Central memory CD8-positive, alpha-beta T cell (primary cell): ENCODE measurements around the gene UTP14A.
"Not testable (repeated sequence)": the region's sequence is repeated elsewhere in the genome, so short reads cannot be mapped to it uniquely, and the experiment has no call there.

Experiments
- ATAC-seq: fragments of 150-1000 bp; cut with Tn5 transposase; replicated peaks from 2 replicates; pipeline ENCODE4 v1.10.0; 2022; ENCODE audit warnings: mild to moderate bottlenecking, moderate FRiP score, moderate number of reproducible peaks; ENCODE audit not compliant: poor library complexity, severe bottlenecking; ENCODE audit errors: extremely low read depth
- DNase-seq, 2 donors: peaks; one replicate each; pipeline ENCODE4 v3.0.0; 2021; ENCODE audit warnings: low spot score in 2 of 2
- H3K27ac Mint-ChIP-seq: one replicate; pipeline ENCODE4 v1.8.0; 2022; ENCODE audit warnings: low read depth, mild to moderate bottlenecking, moderate library complexity, mixed read lengths
- H3K27me3 Mint-ChIP-seq: one replicate; pipeline ENCODE4 v1.8.0; 2022; ENCODE audit warnings: mixed read lengths
- H3K36me3 Mint-ChIP-seq: one replicate; pipeline ENCODE4 v1.8.0; 2022; ENCODE audit warnings: mild to moderate bottlenecking, moderate library complexity, mixed read lengths; ENCODE audit not compliant: insufficient read depth
- H3K4me1 Mint-ChIP-seq: one replicate; pipeline ENCODE4 v1.8.0; 2022; ENCODE audit warnings: mixed read lengths
- H3K4me3 Mint-ChIP-seq: one replicate; pipeline ENCODE4 v1.8.0; 2022; ENCODE audit warnings: mild to moderate bottlenecking, moderate library complexity, mixed read lengths
- H3K9me3 Mint-ChIP-seq: one replicate; pipeline ENCODE4 v1.8.0; 2022; ENCODE audit warnings: mixed read lengths

UTP14A gene

GRCh38 chrX:129905787-129906580 lies at the start of gene UTP14A:
Gene UTP14A (plus strand): TSS chrX:129906164. CDS start chrX:129906211, 47 bp downstream.
- H3K9me3 Mint-ChIP-seq: no peaks in the 10 kb centered on the region
- DNase-seq (peak; percentile 57 to 66), ATAC-seq (peak; percentile 91)
- H3K27ac Mint-ChIP-seq: peak within 1 kb of the TSS; percentile 79
- H3K4me1 Mint-ChIP-seq: no peaks in the 10 kb centered on the region
- H3K27me3 Mint-ChIP-seq: no peaks in the 10 kb centered on the region
- peak within 1 kb of the TSS; percentile 82 for H3K4me3 Mint-ChIP-seq
- peaks cover 23% of the 10 kb centered on the region for H3K36me3 Mint-ChIP-seq

DNA sequence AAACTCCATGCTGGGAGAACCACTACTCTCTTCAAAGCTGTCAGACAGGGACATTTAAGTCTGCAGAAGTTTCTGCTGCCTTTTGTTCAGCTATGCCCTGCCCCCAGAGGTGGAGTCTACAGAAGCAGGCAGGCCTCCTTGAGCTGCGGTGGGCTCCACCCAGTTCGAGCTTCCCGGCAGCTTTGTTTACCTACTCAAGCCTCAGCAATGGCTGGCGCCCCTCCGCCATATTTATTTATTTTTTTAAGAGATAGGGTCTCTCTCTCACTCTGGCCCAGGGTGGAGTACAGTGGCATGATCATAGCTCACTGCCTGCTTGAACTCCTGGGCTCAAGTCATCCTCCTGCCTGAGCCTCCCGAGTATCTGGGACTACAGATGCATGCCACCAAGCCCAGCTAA lies 46.8 kb upstream of the UTP14A start:
- H3K9me3 Mint-ChIP-seq, H3K36me3 Mint-ChIP-seq, DNase-seq, H3K4me1 Mint-ChIP-seq, ATAC-seq, H3K27ac Mint-ChIP-seq, H3K4me3 Mint-ChIP-seq: not testable (repeated sequence)
- peaks cover 21% of the 10 kb centered on the region for H3K27me3 Mint-ChIP-seq

DNA sequence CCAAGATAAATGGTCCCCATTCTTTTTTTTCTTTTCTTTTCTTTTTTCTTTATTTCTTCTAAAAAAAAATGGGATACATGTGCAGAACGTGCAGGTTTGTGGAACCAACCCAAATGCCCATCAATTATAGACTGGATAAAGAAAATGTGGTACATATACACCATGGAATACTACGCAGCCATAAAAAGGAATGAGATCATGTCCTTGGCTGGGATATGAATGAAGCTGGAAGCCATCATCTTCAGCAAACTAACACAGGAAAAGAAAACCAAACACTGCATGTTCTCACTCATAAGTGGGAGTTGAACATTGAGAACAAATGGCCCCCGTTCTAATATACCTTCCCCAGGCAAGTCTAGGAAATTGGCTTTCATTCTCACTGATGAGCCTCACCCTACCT lies 39.6 kb upstream of the UTP14A start:
- DNase-seq, H3K4me3 Mint-ChIP-seq, H3K27me3 Mint-ChIP-seq, ATAC-seq, H3K4me1 Mint-ChIP-seq, H3K36me3 Mint-ChIP-seq, H3K27ac Mint-ChIP-seq, H3K9me3 Mint-ChIP-seq: not testable (repeated sequence)

GRCh38 chrX:129872524-129872923 lies 33.4 kb upstream of the UTP14A start:
- Mint-ChIP-seq H3K27me3 (no peaks in the 10 kb centered on the region), H3K9me3 (no peaks in the 10 kb centered on the region), H3K4me1 (no peaks in the 10 kb centered on the region), H3K27ac (no peak overlapping the region), H3K36me3 (no peaks in the 10 kb centered on the region), H3K4me3 (no peak overlapping the region)
- no peak for ATAC-seq
- DNase-seq: no peak

GRCh38 chrX:129875669-129876068 lies 30.3 kb upstream of the UTP14A start:
- Mint-ChIP-seq H3K36me3 (no peaks in the 10 kb centered on the region), H3K27ac (no peak overlapping the region), H3K9me3 (no peaks in the 10 kb centered on the region), H3K4me1 (no peaks in the 10 kb centered on the region), H3K4me3 (no peak overlapping the region), H3K27me3 (no peaks in the 10 kb centered on the region)
- ATAC-seq (no peak), DNase-seq (no peak)

DNA sequence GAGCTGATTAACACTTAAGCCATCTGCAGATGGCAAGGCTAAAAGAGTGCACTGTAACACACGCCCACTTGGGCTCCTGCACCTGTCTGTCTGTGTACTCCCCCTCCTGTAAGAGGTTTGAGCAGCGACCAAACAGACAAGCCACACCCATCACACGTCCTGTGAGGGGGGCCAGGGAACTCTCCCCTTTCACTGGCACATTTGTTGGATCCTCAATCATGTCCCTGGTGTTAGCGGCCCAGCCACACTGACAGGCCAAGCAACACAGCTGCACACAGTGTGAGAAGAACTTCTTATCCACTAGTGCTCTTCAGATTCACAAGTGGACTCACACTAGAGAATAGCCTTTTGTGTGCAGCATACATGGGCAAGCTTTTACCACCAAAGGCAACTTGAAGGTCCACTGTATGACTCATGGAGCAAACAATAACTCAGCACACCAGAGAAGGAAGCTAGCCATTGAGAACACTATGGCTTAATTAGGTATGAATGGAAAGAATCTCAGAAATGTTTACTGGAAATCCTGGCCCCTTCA lies 29.1 kb upstream of the UTP14A start:
- ATAC-seq (no peak), DNase-seq (no peak)
- Mint-ChIP-seq H3K27me3 (no peaks in the 10 kb centered on the region), H3K4me1 (no peaks in the 10 kb centered on the region), H3K9me3 (no peaks in the 10 kb centered on the region), H3K27ac (no peak overlapping the region), H3K4me3 (no peak overlapping the region), H3K36me3 (no peaks in the 10 kb centered on the region)

- Mint-ChIP-seq H3K36me3 (no peaks in the 10 kb centered on the region), H3K27me3 (no peaks in the 10 kb centered on the region), H3K4me3 (no peak overlapping the region), H3K4me1 (no peaks in the 10 kb centered on the region), H3K27ac (no peak overlapping the region), H3K9me3 (no peaks in the 10 kb centered on the region)
- ATAC-seq (no peak), DNase-seq (no peak)
These were observed 28.6 kb upstream of the UTP14A start for GRCh38 chrX:129877401-129877800.

DNA sequence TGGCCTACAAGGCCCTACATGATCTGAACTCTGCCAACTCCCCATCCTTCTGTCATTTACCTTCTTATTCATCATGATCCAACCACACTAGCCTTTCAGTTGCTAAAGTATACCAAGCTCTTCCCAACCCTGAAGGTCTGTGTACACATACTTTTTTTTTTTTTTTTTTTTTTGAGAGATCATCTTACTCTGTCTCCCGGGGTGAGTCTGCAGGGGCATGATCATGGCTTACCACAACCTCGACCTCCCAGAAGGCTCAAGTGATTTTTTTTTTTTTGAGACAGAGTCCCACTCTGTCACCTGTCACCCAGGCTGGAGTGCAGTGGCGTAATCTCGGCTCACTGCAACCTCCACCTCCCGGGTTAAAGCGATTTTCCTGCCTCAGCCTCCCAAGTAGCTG lies 5.9 kb upstream of the UTP14A start:
- Mint-ChIP-seq H3K9me3 (no peaks in the 10 kb centered on the region), H3K36me3 (no peaks in the 10 kb centered on the region), H3K4me3 (no peak overlapping the region), H3K27ac (no peak overlapping the region), H3K27me3 (no peaks in the 10 kb centered on the region), H3K4me1 (no peaks in the 10 kb centered on the region)
- ATAC-seq (no peak), DNase-seq (no peak)

DNA sequence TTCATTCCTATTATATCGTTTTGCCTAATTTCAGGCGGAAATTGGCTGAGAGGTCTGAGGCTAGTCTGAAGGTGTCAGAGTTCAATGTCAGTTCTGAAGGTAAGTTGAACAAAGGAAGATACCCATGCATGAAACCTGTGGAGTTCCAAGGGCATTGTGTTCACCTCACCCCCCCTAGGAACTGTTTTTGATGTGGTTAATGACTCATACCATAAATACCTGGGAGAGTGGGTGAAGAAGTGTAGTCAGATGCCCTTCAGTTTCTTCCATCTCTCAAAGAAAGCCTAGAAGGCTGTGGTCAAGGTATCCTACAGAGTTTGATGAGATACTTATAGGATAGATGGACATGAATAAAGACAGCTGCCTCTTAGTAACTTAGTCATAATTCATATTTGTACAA lies 2.7 kb downstream of the UTP14A start:
- H3K27me3 Mint-ChIP-seq: no peaks in the 10 kb centered on the region
- no peak overlapping the region for H3K4me3 Mint-ChIP-seq
- ATAC-seq: no peak
- no peak overlapping the region for H3K27ac Mint-ChIP-seq
- no peaks in the 10 kb centered on the region for H3K4me1 Mint-ChIP-seq
- peaks cover 42% of the 10 kb centered on the region for H3K36me3 Mint-ChIP-seq
- no peaks in the 10 kb centered on the region for H3K9me3 Mint-ChIP-seq
- no peak for DNase-seq

GRCh38 chrX:129925305-129926092 lies 19.5 kb downstream of the UTP14A start:
- no peaks in the 10 kb centered on the region for H3K4me1 Mint-ChIP-seq
- ATAC-seq (no peak), DNase-seq (peak; percentile 43 to 52)
- H3K27me3 Mint-ChIP-seq: no peaks in the 10 kb centered on the region
- no peak overlapping the region for H3K4me3 Mint-ChIP-seq
- H3K27ac Mint-ChIP-seq: no peak overlapping the region
- H3K9me3 Mint-ChIP-seq: no peaks in the 10 kb centered on the region
- H3K36me3 Mint-ChIP-seq: peaks cover 17% of the 10 kb centered on the region

DNA sequence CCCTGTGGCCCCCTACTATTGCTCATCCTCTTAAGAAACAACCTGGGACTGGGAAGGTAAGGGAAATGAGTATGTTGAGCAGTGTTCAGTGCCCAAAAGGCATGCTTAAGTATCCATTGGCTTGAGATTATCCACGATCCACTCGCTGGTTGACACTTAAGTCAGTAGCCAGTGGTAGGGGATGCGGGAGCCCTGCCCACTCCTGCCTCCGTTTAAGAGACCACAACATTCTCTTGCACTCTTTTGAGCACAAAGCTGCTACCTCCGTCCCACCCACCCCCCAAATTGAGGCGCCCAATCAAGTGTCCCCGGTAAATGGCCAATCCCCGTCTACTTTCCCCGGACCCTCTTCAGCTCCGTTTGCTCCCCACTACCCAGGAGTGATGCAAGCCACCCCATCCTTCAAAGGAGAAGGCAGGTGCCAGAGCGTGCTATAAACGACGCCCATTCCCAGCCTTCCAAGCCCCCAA lies 25.0 kb downstream of the UTP14A start:
- H3K9me3 Mint-ChIP-seq: no peaks in the 10 kb centered on the region
- H3K4me1 Mint-ChIP-seq: no peaks in the 10 kb centered on the region
- ATAC-seq (no peak), DNase-seq (no peak)
- H3K27ac Mint-ChIP-seq: peak overlapping the region; percentile 41
- H3K36me3 Mint-ChIP-seq: peaks cover 10% of the 10 kb centered on the region
- H3K4me3 Mint-ChIP-seq: peak overlapping the region; percentile 77
- H3K27me3 Mint-ChIP-seq: no peaks in the 10 kb centered on the region

DNA sequence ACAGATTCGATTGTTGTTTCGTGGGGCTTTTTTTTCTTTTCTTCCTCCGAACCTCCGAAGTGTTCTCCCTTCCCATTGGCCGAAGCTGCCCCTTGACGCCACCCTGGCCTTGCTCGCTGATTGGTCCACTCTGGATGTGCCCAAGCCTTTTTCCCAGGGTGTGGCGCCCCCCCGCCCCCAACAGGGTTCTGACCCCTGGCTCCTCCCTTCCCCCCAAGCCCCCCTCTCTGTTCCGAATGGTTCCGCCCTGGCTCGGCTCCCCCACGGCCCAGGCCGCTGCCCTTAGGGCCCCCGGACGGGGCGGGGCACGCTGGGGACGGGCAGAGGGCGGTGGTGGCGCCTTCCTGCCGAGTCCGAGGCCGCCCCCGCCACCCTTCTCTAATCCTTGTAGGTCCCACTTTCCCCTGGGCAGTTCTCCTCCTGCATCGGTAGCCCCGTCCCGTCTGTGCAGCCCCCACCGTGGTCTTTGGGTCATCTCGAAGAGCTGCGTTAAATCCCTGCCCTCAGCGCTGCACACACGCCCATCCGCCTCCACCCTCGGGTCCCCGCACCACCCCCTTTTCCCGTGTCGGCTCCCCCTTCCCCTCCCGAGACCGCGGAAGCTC lies 25.5 kb downstream of the UTP14A start:
- Mint-ChIP-seq H3K27ac (peak overlapping the region; percentile 41), H3K27me3 (no peaks in the 10 kb centered on the region), H3K9me3 (no peaks in the 10 kb centered on the region), H3K36me3 (peaks cover 10% of the 10 kb centered on the region), H3K4me1 (no peaks in the 10 kb centered on the region), H3K4me3 (peak overlapping the region; percentile 77)
- ATAC-seq (peak; percentile 48), DNase-seq (peak in 1 of 2 donors; percentile 14)
